HG02642 (cell line): ENCODE data around the gene ZIK1.

Source experiments
- ATAC-seq: cut with Tn5 transposase; IDR thresholded peaks from one replicate; pipeline ENCODE4 v1.9.1; 2021; ENCODE audit warnings: mild to moderate bottlenecking; ENCODE audit not compliant: unreplicated experiment, poor library complexity

ZIK1 gene

GRCh38 chr19:57606931-57607330, 23.0 kb downstream of the ZIK1 start:
- ATAC-seq = no peak

- ATAC-seq = no peak
Measured at GRCh38 chr19:57611113-57611512, 27.2 kb downstream of the ZIK1 start.

GRCh38 chr19:57613941-57614743, 30.2 kb downstream of the ZIK1 start, which contains the start of gene ZNF134:
Gene ZNF134 (plus strand): TSS chr19:57614242. CDS start chr19:57619469, 5,227 bp downstream.
- ATAC-seq = peak; percentile 98

- ATAC-seq = no peak
Measured at GRCh38 chr19:57615346-57615745, 31.4 kb downstream of the ZIK1 start.

GRCh38 chr19:57620673-57621348, 36.9 kb downstream of the ZIK1 start:
- no peak for ATAC-seq

- ATAC-seq = no peak
Measured at GRCh38 chr19:57623091-57623490, 39.1 kb downstream of the ZIK1 start.

GRCh38 chr19:57632987-57633831, 49.3 kb downstream of the ZIK1 start, which contains the start of gene ZNF211:
Gene ZNF211 (plus strand): TSS chr19:57633168. CDS start chr19:57633347, 179 bp downstream.
- peak; percentile 95 for ATAC-seq

- ATAC-seq = no peak
Measured at GRCh38 chr19:57633832-57634131, 49.8 kb downstream of the ZIK1 start.

- no peak for ATAC-seq
Measured at GRCh38 chr19:57637379-57637778, 53.4 kb downstream of the ZIK1 start.

- ATAC-seq = no peak
Measured at GRCh38 chr19:57641715-57642234, 57.8 kb downstream of the ZIK1 start.

- no peak for ATAC-seq
Measured at GRCh38 chr19:57642396-57643046, 58.6 kb downstream of the ZIK1 start.
